Activated CD8-positive, alpha-beta memory T cell treated with anti-CD3 and anti-CD28 coated beads, Interleukin-2, amount 10 ng/mL, durations not matched to agents 7 days and 5 days (primary cell): ENCODE data around the gene RNU6-7. TPM values are rescaled to one million over a fixed set of nuclear protein-coding genes. Genes with fewer than 3 reads are reported as not detected.

Experiments
- ATAC-seq: fragments of 150-1000 bp; cut with Tn5 transposase; one replicate; pipeline ENCODE4 v1.10.0; 2021; ENCODE audit warnings: moderate library complexity
- CTCF ChIA-PET: fragments of 350-600 bp; sonication (Branson Sonifier 250); formaldehyde crosslinking; loops from one replicate; lab custom pipeline; 2021; ENCODE audit warnings: antibody characterized with exemption; lab: Charles Lee
- DNase-seq: peaks from one replicate; pipeline ENCODE4 v3.0.0-alpha.2; 2020
- H3K27ac Mint-ChIP-seq: one replicate; pipeline ENCODE4 v1.8.0; 2021; ENCODE audit warnings: mild to moderate bottlenecking, mixed read lengths
- H3K27me3 Mint-ChIP-seq: one replicate; pipeline ENCODE4 v1.8.0; 2021; ENCODE audit warnings: mixed read lengths
- H3K36me3 Mint-ChIP-seq: one replicate; pipeline ENCODE4 v1.8.0; 2021; ENCODE audit warnings: mild to moderate bottlenecking, mixed read lengths
- H3K4me1 Mint-ChIP-seq: one replicate; pipeline ENCODE4 v1.8.0; 2021; ENCODE audit warnings: mixed read lengths
- H3K4me3 Mint-ChIP-seq: one replicate; pipeline ENCODE4 v1.8.0; 2021; ENCODE audit warnings: mild to moderate bottlenecking, moderate library complexity, mixed read lengths
- H3K9me3 Mint-ChIP-seq: one replicate; pipeline ENCODE4 v1.8.0; 2022; ENCODE audit warnings: low read depth, mixed read lengths
- total RNA-seq, 2 experiments: library from RNA; stranded (reverse); gene quantifications; one replicate each; pipeline ENCODE4 v1.2.3, GENCODE V29; 2021

RNU6-7 gene
- total RNA-seq: not detected

- Mint-ChIP-seq H3K4me1 (peaks cover 44% of the 10 kb centered on the region), H3K27ac (peak within 1 kb of the TSS; percentile 98), H3K27me3 (peaks cover 13% of the 10 kb centered on the region), H3K9me3 (no peaks in the 10 kb centered on the region), H3K4me3 (peak within 1 kb of the TSS; percentile 82), H3K36me3 (peaks cover 1% of the 10 kb centered on the region)
- CTCF ChIA-PET: interaction anchor here (1.3 to 2.4 kb wide), 2 partner anchors 124 to 128 kb away, joined by 3 to 7 read pairs; no protein-coding TSS in a partner anchor
- ATAC-seq (no peak), DNase-seq (peak; percentile 50)
These were observed at the start of gene RNU6-7 for GRCh38 chr14:32201816-32202490. Gene RNU6-7 (plus strand): TSS chr14:32202045.

DNA sequence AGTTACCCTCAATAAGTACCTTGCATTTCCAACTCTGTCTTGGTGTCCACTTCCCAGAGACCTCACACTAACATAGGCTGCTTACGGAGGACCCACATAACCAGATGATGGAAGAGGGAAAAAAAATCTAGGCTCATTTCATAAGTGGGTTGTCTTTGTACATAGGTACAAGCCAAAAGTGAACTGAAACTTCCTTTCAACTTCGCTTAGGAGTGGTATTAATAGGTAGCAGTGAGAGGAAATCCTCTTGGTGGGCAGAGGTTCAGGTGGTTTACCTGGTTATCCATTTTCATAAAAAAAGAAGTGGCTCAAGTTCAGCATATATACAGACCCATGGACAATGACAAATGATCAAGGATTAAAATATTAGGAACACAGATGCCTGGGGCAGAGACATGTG is 35.8 kb upstream of the RNU6-7 start:
- DNase-seq (no peak), ATAC-seq (no peak)
- Mint-ChIP-seq H3K36me3 (no peaks in the 10 kb centered on the region), H3K27me3 (no peaks in the 10 kb centered on the region), H3K4me3 (no peak overlapping the region), H3K4me1 (no peaks in the 10 kb centered on the region), H3K9me3 (peaks cover 2% of the 10 kb centered on the region), H3K27ac (no peak overlapping the region)
- CTCF ChIA-PET: no interaction called here

DNA sequence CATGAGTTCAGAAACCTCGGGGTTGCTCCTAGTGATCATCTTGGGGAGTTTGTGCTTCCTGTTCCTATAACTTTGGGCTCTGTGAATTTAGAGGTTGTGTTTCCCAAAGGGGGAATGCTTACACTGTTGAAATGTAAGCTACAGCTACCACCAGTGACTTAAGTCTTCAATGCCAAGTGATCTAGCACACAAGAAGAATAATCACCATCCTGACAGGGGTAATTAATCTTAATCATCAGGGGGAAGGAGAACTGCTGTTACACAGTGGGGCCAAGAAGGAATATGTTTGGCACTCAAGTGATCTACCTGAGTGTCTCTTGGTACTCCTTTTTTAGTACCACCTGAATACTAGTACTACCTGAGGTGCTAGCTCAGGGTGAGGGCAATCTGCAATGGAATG is 34.9 kb upstream of the RNU6-7 start:
- CTCF ChIA-PET: interaction anchor here (1.2 kb wide), 1 partner anchor 9 kb away, joined by 3 read pairs; no protein-coding TSS in a partner anchor
- no peak for DNase-seq
- H3K4me3 Mint-ChIP-seq: no peak overlapping the region
- no peak overlapping the region for H3K27ac Mint-ChIP-seq
- H3K4me1 Mint-ChIP-seq: no peaks in the 10 kb centered on the region
- no peaks in the 10 kb centered on the region for H3K27me3 Mint-ChIP-seq
- H3K36me3 Mint-ChIP-seq: no peaks in the 10 kb centered on the region
- H3K9me3 Mint-ChIP-seq: no peaks in the 10 kb centered on the region
- no peak for ATAC-seq

DNA sequence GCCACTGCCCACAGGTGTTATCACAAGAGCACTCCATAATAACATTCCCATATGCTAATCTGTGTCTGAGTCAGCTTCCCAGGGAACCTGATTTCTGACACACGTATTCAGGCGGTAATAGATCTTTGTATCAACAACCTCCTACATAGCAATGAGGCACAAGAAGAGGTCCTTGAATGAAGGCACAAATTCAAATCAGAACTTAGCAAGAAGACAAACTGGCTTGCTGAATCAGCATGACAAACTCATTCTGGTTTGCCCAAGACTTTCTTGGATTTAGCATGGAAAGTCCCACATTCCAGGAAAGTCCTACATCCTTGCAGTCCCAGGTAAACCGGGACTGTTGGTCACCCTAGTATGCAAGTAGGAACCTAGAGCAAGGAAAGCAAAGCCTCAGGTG is 33.9 kb upstream of the RNU6-7 start:
- no peaks in the 10 kb centered on the region for H3K9me3 Mint-ChIP-seq
- H3K36me3 Mint-ChIP-seq: no peaks in the 10 kb centered on the region
- H3K27ac Mint-ChIP-seq: no peak overlapping the region
- no peak for ATAC-seq
- no peak overlapping the region for H3K4me3 Mint-ChIP-seq
- H3K4me1 Mint-ChIP-seq: no peaks in the 10 kb centered on the region
- no peaks in the 10 kb centered on the region for H3K27me3 Mint-ChIP-seq
- DNase-seq: no peak
- CTCF ChIA-PET: interaction anchor here (1.2 kb wide), 1 partner anchor 10 kb away, joined by 3 read pairs; no protein-coding TSS in a partner anchor

DNA sequence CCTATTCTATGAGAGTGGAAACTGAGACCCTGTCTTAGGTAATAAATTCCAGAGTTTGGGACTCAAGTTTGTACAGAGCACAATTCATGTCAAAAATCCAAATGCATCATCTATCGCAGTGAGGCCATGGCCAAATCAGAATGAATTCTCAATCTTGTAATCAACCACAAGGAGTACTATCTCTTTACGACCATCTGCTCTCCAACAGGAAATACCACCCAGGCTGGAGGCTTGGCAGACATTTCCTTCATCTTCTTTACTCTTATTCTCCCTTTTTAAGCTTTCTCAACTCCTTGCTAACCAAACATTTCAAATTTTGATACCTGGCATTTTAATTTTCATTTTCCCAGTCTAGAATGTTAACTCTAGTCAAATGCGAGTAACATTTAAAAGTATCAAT is 32.7 kb upstream of the RNU6-7 start:
- no peak for DNase-seq
- CTCF ChIA-PET: no interaction called here
- ATAC-seq: no peak
- Mint-ChIP-seq H3K27me3 (no peaks in the 10 kb centered on the region), H3K9me3 (no peaks in the 10 kb centered on the region), H3K27ac (no peak overlapping the region), H3K36me3 (no peaks in the 10 kb centered on the region), H3K4me1 (no peaks in the 10 kb centered on the region), H3K4me3 (no peak overlapping the region)

- Mint-ChIP-seq H3K27me3 (peaks cover 8% of the 10 kb centered on the region), H3K4me3 (no peak overlapping the region), H3K9me3 (no peaks in the 10 kb centered on the region), H3K36me3 (no peaks in the 10 kb centered on the region), H3K27ac (no peak overlapping the region), H3K4me1 (no peaks in the 10 kb centered on the region)
- CTCF ChIA-PET: no interaction called here
- ATAC-seq (no peak), DNase-seq (no peak)
These were observed 30.4 kb upstream of the RNU6-7 start for GRCh38 chr14:32171469-32171868.

DNA sequence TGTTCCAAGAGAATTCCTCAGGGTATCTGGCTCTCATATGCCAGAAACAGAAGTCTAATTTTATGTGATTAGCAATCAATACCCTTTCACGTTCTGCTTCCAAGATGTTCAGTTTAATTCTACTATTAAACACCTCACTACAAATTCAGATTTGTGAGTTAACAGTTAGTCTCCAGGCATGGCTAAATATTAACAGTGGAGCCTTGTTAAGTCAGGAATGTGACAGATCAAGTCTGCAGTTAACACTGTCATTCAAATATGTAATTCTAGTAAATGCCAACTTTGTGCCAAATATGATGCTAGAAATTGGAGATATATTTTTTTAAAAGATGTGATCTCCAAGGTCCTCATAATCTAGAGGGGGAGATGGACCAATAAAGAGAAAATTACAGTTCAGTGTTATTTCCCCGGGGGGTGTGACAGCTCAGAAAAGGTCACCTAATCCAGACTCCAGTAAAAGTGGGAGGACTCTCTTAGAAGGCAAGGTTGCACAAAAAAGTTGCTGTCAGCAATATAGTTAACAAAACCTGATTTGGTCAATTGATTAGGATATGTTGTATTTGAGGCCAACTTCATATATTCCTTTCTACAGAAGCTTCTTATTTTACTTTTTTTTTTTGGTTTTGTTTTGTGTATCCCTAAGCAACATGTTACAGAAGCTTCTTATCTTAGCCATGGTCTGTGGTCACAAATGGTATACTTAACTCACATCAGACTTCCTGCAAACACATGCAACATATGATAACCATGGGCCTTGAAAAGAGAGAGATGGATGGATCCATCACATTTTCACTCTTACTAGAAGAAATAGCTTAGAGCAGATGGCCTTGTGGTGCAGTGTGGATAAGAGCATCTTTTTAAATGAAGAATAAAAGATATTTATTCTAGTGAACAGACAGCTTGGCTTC is 18.4 kb upstream of the RNU6-7 start:
- Mint-ChIP-seq H3K27me3 (peaks cover 12% of the 10 kb centered on the region), H3K36me3 (peaks cover 8% of the 10 kb centered on the region)
- CTCF ChIA-PET: no interaction called here

GRCh38 chr14:32185097-32185496 is 16.7 kb upstream of the RNU6-7 start:
- CTCF ChIA-PET: no interaction called here
- peaks cover 8% of the 10 kb centered on the region for H3K27me3 Mint-ChIP-seq
- peaks cover 8% of the 10 kb centered on the region for H3K36me3 Mint-ChIP-seq
- ATAC-seq (no peak), DNase-seq (no peak)
- H3K4me1 Mint-ChIP-seq: peaks cover 6% of the 10 kb centered on the region
- H3K27ac Mint-ChIP-seq: no peak overlapping the region
- H3K9me3 Mint-ChIP-seq: peaks cover 13% of the 10 kb centered on the region
- no peak overlapping the region for H3K4me3 Mint-ChIP-seq

More for the DNA sequence above, 18.4 kb upstream of the RNU6-7 start:
- H3K9me3 Mint-ChIP-seq: peaks cover 13% of the 10 kb centered on the region
- no peak overlapping the region for H3K27ac Mint-ChIP-seq
- ATAC-seq (no peak), DNase-seq (no peak)
- peaks cover 6% of the 10 kb centered on the region for H3K4me1 Mint-ChIP-seq
- no peak overlapping the region for H3K4me3 Mint-ChIP-seq

- Mint-ChIP-seq H3K27ac (no peak overlapping the region), H3K9me3 (peaks cover 13% of the 10 kb centered on the region), H3K4me1 (peaks cover 6% of the 10 kb centered on the region), H3K36me3 (peaks cover 8% of the 10 kb centered on the region), H3K4me3 (no peak overlapping the region), H3K27me3 (no peaks in the 10 kb centered on the region)
- ATAC-seq (no peak), DNase-seq (no peak)
- CTCF ChIA-PET: no interaction called here
These were observed 15.6 kb upstream of the RNU6-7 start for GRCh38 chr14:32186248-32186647.

DNA sequence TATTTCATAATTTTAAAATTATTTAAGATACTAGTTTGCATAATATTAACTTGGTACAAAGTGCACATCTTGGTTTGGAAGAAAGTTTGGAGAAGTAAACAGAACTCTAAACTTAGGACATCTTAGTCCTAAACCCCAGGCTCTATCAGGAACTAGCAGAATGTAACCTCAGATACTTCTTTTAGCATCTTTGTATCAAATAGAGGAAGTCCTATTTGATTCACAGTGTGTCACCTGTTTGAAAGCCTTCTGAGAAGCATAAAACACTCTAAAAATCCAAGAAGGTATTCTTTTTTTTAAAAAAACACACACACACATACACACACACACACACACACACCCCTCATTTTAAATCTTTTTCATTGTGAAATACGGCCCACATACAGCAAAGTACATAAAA is 12.0 kb upstream of the RNU6-7 start:
- no peak overlapping the region for H3K4me3 Mint-ChIP-seq

GRCh38 chr14:32190673-32191072 is 11.2 kb upstream of the RNU6-7 start:
- no peak overlapping the region for H3K27ac Mint-ChIP-seq
- H3K36me3 Mint-ChIP-seq: peaks cover 3% of the 10 kb centered on the region
- peaks cover 7% of the 10 kb centered on the region for H3K9me3 Mint-ChIP-seq
- CTCF ChIA-PET: no interaction called here
- H3K27me3 Mint-ChIP-seq: peaks cover 23% of the 10 kb centered on the region
- ATAC-seq: no peak
- peaks cover 10% of the 10 kb centered on the region for H3K4me1 Mint-ChIP-seq
- DNase-seq: no peak
- no peak overlapping the region for H3K4me3 Mint-ChIP-seq

More for the DNA sequence above, 12.0 kb upstream of the RNU6-7 start:
- Mint-ChIP-seq H3K27ac (no peak overlapping the region), H3K36me3 (peaks cover 7% of the 10 kb centered on the region), H3K4me1 (peaks cover 10% of the 10 kb centered on the region), H3K9me3 (peaks cover 11% of the 10 kb centered on the region), H3K27me3 (peaks cover 15% of the 10 kb centered on the region)
- ATAC-seq (no peak), DNase-seq (no peak)
- CTCF ChIA-PET: no interaction called here

DNA sequence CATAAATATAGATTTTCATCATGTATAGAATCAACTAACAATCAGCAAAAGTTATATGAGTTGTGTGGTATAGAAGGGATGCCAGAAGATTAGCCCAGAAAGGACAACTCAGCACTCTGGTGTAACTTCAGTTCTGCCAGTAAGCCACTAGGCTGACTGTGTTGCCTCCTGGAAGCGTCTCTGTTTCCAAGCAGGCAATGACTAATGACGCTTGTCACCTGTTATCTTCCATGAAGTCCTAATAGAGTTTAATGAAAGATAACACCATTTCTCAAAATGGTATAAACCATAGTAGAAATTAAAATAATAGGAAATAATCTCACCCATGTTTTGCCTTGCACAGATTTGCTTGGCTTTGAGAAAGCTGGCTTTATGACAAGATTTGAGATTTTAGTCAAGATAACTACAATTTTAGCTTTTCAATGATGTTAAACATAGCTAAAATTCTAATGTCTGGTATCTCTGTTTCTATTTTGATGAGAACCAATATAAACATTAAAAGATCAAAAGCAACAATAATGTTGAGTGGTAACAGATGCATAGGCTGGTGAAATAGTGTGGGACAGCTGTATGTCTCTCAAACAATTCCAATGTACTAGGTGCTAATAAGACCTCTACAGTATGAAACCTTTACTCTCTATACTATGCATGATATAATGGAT is 9.0 kb upstream of the RNU6-7 start:
- ATAC-seq: no peak
- no peaks in the 10 kb centered on the region for H3K36me3 Mint-ChIP-seq
- H3K4me3 Mint-ChIP-seq: no peak overlapping the region
- peaks cover 29% of the 10 kb centered on the region for H3K27me3 Mint-ChIP-seq
- no peak for DNase-seq
- CTCF ChIA-PET: no interaction called here
- peaks cover 4% of the 10 kb centered on the region for H3K4me1 Mint-ChIP-seq
- H3K27ac Mint-ChIP-seq: no peak overlapping the region
- H3K9me3 Mint-ChIP-seq: no peaks in the 10 kb centered on the region

- DNase-seq (no peak), ATAC-seq (no peak)
- Mint-ChIP-seq H3K27me3 (peaks cover 29% of the 10 kb centered on the region), H3K27ac (no peak overlapping the region), H3K36me3 (no peaks in the 10 kb centered on the region), H3K4me1 (peaks cover 5% of the 10 kb centered on the region), H3K4me3 (no peak overlapping the region), H3K9me3 (no peaks in the 10 kb centered on the region)
- CTCF ChIA-PET: no interaction called here
These were observed 8.3 kb upstream of the RNU6-7 start for GRCh38 chr14:32193532-32193931.
